HG02678 (cell line): ENCODE measurements around the gene RFX1.

Experiments
- ATAC-seq: cut with Tn5 transposase; IDR thresholded peaks from one replicate; pipeline ENCODE4 v1.9.1; 2021; ENCODE audit warnings: mild to moderate bottlenecking, moderate library complexity; ENCODE audit not compliant: unreplicated experiment

Gene RFX1

GRCh38 chr19:13996928-13997630 lies 9.0 kb downstream of the RFX1 start:
- no peak for ATAC-seq

GRCh38 chr19:13995878-13996765 lies 10.0 kb downstream of the RFX1 start:
- no peak for ATAC-seq

- no peak for ATAC-seq
These were observed 10.9 kb downstream of the RFX1 start for GRCh38 chr19:13995017-13995728.

- ATAC-seq = no peak
These were observed 12.4 kb downstream of the RFX1 start for GRCh38 chr19:13993590-13994300.

GRCh38 chr19:13992025-13992424 lies 14.1 kb downstream of the RFX1 start:
- ATAC-seq = no peak

- ATAC-seq = no peak
These were observed 16.0 kb downstream of the RFX1 start for GRCh38 chr19:13990085-13990484.

- no peak for ATAC-seq
These were observed 16.6 kb downstream of the RFX1 start for GRCh38 chr19:13989487-13989886.

- no peak for ATAC-seq
These were observed 18.8 kb downstream of the RFX1 start for GRCh38 chr19:13987101-13987890.

GRCh38 chr19:13986348-13986904 lies 19.7 kb downstream of the RFX1 start:
- ATAC-seq = peak; percentile 86

GRCh38 chr19:13985771-13986347 lies 20.3 kb downstream of the RFX1 start:
- peak; percentile 17 for ATAC-seq

- ATAC-seq = no peak
These were observed 21.0 kb downstream of the RFX1 start for GRCh38 chr19:13984875-13985741.

- no peak for ATAC-seq
These were observed 21.9 kb downstream of the RFX1 start for GRCh38 chr19:13984186-13984585.

- ATAC-seq = no peak
These were observed 22.8 kb downstream of the RFX1 start for GRCh38 chr19:13983213-13983889.

GRCh38 chr19:13982773-13983172 lies 23.3 kb downstream of the RFX1 start:
- ATAC-seq = no peak

GRCh38 chr19:13981988-13982501 lies 24.1 kb downstream of the RFX1 start:
- no peak for ATAC-seq

- no peak for ATAC-seq
These were observed 24.7 kb downstream of the RFX1 start for GRCh38 chr19:13981467-13981866.

- no peak for ATAC-seq
These were observed 25.1 kb downstream of the RFX1 start for GRCh38 chr19:13981021-13981420.

- no peak for ATAC-seq
These were observed 25.8 kb downstream of the RFX1 start for GRCh38 chr19:13980340-13980739.
